NCI-H2196 treated with DMSO at 0.1 percent for 48 hours (cell line): ENCODE results near the gene KNDC1.

Experiments used
- DNase-seq: peaks from one replicate; lab custom pipeline; 2025; ENCODE audit not compliant: unreplicated experiment; lab: John Stamatoyannopoulos, UW

Gene KNDC1

DNA sequence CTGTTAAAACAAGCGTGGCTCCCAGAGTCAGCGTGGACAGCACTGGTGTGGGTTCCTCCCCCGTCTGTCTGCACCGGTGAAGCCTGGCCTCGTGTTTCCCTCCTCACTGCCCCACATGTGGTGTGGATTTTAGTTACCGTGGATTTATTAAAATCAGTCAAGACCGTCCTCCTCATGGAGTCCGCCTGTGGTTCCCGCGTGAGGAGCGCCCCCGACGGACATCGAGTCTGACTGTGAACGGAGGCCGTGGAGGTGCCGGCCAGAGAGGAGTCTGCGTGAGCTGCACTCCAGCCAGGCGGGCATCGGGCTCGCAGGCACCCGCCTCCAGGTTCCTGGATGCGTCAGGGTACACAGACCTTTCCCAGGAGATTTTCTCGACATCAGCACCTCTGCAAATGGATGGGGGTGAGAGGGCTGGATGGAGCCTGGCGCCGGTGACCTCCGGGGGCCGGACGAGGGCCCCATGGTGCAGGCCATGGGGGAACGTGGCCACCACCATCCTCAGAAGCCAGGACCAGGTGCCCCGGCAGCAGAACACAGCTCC, 43.7 kb downstream of the KNDC1 start:
- DNase-seq: no peak

DNA sequence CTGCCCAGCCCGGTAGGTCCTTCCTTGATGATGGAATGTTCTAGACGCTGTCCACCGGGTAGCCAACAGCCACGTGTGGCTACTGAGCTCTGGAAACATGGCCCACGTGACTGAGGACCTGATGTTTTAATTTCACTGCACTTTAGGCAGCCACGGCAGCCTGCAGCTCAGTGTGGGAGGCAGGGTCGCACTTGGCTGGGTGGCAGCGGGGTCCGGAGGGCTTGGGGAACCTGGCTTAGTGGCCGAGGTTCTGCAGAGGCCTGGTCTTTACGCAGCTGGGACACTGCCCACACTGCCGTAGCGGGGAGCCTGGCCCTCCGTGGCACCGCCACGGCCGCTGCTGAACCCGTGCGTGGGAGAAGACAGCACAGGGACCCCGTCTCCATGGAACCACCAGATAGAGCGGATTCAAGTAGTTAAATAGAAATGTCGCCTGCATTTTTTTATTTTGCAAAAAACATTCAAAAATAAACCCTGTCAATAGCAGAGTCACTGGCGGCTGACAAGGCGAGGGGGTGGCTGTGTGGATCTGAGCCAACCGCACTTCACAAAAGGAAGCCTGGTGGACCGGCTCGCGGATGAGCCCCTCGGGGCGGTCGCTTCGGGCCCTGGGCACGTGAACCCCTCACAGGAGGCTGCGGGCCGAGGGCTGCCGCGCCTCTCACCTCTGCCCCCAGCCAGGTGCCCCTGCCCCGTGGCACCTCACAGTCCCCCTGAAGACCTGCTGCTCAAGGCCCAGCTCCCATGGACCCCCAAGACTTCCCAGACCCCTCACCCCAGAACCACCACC, 44.4 kb downstream of the KNDC1 start:
- no peak for DNase-seq

DNA sequence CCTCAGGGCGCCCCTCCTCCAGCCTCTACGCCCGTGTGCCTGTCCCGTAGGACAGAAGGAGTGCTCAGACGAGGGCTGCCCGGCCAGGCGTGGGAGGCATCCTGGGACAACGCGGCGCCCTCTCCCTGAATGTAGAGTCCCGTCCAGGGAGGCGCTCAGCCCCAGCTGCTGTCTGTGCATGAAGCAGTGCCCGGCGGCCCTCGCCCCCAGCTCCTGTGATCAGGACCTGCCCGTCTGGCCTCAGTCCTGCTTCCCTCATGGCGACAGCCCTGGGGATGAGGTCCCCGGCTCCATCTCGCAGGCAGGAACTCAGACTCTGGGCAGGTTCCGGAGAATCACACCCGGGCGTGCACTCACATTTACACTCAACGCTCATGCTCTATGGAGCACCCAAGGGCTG, 45.1 kb downstream of the KNDC1 start:
- no peak for DNase-seq

DNA sequence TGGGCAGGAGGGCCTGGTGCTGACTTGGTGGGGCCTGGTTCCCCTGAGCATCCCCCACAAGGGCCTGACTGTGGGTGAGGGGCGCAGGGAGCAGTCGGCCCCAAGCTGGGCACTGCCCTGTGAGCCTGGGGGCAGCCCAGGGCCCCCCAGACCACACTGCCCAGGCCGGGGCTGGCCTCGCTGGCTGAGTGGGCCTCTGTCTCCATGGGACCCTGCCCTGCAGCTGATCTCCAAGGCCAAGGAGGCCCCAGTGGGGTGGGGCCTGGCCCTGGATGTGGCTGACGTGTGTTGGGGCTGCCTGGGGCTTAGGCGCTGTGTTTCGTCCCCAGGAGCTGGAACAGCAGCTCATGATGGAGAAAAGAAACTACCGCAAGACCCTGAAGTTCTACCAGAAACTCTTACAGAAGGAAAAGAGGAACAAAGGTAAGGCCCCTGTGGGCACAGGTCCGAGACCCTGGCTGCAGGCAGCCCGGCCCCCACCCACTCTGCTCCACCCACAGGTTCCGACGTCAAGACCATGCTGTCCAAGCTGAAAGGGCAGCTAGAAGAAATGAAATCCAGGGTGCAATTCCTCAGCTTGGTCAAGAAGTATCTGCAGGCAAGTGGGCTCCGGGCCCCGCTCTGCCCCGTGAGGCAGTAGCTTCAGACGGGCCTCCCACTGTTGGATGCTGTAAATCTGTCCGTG, 46.5 kb downstream of the KNDC1 start:
- no peak for DNase-seq

DNA sequence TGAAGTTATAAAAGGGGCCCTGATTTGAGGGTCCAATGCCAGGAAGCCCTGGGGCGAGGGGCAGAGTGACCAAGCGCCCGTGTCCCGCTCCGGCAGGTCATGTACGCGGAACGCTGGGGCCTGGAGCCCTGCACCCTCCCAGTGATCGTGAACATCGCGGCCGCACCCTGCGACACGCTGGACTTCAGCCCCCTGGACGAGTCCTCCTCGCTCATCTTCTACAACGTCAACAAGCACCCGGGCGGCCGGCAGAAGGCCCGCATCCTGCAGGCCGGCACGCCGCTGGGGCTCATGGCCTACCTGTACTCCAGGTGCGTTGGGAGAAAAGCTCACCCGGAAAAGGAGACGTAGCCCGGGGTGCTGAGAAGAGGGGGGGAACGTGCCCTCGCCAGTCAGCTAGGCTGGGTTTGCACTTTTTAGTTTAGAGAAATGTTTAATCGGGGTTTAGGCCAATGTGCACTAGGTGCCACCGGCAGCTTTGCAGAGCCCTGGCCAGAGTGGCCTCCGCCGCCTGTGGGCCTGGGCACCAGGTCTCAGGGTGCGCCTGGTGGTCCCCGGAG, 47.1 kb downstream of the KNDC1 start:
- DNase-seq: no peak

DNA sequence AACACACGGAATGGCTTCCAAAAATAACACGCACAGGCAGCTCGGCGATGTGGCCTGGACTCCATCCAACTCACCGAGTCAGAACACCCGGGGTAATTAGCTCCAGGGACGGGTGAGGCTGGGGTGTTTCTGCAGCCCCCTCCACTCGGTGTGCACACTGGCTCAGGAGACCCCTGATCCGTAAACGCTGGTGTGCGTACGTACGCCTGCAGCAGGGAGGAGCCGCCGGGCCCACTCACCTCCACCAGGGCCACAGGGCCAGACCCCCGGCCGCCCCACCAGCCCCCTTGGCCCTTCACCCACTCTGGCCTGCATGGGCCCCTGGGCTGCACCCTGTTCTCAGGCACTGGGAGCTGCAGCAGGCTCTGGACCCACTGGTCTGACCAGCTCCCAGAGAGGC, 47.6 kb downstream of the KNDC1 start:
- DNase-seq: no peak

DNA sequence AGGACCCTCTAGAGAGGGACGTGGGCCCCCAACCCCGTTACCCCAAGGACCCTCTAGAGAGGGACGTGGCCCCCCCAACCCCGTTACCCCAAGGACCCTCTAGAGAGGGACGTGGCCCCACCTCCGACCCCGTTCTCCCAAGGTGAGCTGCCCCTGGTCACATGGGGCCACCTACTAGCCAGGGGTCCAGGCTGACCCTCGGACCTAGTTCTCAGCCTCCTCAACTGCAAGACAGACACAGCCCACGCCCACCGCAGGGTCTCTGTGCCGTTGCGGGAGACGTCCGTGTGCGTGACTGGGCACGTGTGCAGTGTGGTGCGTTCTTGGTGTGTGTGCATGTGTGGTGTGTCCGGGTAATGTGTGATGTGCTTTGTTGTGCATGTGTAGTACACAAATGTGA, 48.4 kb downstream of the KNDC1 start:
- no peak for DNase-seq

DNA sequence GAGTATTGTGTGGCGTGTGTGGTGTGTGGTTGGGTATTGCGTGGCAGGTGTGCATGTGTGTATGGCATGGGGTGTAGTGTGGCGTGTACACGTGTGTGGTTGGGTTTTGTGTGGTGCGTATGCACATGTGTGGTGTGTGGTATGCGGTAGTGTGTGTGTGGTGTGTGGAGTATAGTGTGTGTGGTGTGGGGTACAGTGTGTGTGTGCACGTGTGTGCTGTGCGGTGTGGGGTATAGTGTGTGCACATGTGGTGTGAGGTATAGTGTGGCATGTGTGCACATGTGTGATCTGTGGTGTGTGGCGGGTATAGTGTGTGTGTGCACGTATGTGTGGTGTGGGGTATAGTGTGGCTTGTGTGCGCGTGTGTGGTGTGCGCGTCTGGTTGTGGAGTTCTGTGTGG, 49.1 kb downstream of the KNDC1 start:
- DNase-seq: no peak

DNA sequence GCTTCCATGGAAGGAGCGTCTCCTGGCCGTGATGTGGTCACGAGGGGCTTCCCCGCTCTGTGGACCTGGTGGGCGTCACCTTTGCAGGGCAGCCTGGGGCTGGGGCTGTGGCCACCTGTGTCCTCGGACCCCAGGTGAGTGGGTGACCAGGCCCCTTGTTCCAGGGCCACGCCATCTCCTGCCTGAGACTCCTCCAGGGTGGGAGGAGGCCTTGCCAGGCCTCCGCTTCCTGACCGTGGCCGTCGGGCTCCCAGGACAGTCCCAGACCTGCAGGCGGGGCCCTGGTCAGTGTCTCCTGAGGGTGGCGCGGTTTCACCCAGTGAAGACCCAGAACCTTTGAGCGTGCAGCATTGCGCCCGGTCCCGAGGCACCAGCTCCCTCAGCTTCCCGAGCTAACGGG, 49.6 kb downstream of the KNDC1 start:
- no peak for DNase-seq

DNA sequence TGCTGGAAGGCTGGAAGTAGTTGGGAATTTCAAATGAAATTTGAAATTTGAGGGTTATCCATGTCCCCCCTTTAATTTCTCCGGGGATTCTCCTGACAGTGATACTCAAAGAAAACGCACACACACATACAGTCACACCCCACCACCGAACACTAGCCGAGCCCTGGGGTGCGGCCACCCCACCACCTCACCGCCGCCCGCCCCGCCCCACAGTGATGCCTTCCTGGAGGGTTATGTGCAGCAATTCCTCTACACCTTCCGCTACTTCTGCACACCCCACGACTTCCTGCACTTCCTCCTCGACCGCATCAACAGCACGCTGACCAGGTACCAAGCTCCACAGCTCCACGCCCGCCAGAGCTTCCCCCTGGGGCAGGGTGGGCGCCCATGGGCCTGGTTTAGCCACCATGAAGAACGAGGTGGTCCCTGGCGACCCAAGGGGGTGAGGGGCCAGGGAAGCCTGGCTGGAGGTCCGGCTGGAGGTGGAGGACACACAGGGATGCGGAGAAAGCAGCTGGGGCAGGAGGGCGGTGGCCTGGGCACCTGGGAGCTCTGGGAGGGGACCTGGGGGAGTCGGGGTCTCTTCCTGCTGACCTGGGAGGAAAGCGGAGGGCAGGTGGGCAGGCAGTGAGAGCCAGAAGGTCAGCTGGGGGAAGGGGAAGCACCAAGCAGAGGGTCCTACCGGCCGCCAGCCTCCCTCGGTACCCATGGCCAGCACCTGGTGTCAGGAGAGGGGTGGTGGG, 50.5 kb downstream of the KNDC1 start:
- no peak for DNase-seq

DNA sequence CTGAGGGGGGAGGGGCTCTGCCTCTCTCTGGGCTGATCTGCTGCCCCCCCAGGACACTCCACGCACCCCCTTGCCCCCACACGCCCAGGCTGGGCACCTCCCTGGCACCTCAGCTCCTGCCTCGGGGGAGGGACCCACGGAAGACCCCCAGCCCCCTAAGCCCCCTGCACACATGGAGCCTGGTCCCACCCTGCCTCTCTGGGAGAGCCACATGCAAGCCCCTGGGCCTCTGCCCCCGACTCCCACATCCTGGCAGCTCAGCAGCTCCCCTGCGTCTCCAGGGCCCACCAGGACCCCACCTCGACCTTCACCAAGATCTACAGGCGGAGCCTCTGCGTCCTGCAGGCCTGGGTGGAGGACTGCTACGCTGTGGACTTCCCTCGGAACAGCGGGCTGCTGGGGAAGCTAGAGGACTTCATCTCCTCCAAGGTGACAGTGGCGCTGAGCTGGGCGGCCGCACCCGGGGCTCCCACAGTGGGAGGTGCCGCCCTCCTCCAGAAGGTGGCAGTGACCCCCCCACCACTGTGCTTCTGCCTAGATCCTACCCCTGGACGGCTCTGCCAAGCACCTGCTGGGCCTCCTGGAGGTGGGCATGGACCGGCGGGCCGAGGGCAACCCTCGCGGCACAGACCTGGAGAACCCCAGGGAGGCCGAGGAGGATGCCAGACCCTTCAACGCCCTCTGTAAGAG, 51.3 kb downstream of the KNDC1 start:
- no peak for DNase-seq

DNA sequence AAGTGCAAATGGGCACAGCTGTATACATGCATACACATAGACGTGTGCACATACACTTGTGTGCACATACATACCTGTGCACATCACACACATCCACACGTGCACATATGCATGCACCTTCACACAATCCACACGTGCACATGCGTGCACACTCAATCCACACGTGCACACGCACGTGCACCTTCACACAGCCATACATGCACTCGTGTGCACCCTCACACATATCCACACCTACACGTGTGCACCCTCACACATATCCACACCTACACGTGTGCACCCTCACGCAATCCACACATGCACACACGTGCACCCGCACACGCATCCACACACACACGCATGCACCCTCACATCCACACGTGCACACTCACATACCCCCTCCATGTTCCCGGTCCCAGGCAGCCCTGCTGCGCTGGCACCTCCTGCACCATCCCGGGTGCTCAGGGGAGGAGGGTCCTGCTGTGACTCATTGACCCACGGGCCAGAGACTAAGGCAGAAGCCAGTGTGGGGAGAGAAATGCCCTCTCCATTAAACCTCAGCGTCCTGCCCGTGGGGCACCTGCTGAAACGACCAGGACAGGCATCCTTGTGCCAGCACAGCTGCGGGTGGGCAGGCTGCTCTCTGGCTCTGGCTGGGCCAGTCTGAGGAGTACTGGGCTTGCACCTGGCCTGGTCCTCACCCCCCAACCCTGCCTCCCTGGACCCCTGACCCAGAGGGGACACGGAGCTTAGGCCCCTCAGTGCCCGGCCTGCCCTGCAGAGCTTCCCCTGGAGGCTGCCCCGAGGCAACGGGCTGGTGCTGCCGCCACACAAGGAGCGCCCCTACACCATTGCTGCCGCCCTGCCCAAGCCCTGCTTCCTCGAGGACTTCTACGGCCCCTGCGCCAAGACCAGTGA, 52.2 kb downstream of the KNDC1 start:
- DNase-seq: no peak

DNA sequence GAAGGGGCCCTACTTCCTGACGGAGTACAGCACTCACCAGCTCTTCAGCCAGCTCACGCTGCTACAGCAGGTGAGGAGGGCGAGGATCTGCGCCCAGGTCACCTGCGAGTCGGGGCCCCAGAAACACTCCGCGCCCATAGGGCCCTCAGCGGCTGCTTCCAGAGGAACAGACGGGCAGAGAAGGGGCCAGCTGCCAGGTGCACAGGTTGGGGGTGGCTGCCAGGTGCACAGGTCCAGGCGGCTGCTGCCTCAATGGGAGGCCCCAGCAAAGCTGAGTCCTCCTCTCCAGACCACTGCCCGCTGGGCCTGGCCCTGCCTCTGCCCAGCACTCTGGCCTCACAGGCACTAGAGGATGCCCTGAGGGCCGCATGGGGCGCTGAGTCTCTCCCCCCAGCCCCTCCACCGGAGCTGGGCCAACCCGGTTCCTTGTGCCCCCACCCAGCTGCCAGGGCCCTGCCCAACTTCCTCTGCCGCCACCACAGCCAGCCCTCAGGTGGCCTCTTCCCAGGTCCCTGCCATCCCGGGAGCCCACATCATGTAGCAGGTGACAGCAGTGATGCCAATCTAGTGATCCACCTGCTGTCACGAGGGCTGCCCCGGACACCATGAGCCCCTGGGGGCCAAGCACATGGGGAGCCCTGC, 53.0 kb downstream of the KNDC1 start:
- DNase-seq: no peak

DNA sequence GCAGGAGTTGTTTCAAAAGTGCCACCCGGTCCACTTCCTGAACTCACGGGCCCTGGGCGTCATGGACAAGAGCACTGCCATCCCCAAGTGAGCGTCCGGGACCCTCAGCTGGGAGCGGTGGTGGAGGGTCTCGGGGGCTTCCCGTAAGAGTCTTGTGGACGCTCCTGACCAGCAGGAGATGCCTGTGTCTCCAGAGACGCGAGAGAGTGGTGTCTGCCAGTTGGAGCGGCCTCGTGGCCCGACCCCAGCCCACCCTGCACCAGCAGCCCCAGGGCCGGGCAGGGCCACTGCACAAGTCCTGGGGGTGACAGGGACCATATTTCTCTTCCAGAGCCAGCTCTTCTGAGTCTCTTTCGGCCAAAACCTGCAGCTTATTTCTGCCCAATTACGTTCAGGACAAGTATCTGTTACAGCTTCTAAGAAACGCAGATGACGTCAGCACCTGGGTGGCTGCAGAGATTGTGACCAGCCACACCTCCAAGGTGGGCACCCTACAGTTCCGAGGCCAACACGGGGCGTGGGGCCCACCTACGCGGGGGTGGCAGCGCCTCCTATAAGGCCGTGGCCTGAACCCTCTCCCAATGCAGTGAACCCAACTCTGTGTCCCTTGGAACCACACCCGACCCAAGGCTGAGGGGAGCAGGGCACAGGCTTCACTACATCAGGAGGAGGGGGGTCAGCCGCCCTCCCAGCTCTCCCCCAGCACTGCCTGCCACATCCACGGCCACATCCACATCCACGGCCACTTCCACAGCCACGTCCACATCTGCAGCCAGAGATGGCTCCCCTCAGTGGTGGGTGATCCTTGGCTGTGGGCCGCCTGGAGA, 53.8 kb downstream of the KNDC1 start:
- DNase-seq: no peak

DNA sequence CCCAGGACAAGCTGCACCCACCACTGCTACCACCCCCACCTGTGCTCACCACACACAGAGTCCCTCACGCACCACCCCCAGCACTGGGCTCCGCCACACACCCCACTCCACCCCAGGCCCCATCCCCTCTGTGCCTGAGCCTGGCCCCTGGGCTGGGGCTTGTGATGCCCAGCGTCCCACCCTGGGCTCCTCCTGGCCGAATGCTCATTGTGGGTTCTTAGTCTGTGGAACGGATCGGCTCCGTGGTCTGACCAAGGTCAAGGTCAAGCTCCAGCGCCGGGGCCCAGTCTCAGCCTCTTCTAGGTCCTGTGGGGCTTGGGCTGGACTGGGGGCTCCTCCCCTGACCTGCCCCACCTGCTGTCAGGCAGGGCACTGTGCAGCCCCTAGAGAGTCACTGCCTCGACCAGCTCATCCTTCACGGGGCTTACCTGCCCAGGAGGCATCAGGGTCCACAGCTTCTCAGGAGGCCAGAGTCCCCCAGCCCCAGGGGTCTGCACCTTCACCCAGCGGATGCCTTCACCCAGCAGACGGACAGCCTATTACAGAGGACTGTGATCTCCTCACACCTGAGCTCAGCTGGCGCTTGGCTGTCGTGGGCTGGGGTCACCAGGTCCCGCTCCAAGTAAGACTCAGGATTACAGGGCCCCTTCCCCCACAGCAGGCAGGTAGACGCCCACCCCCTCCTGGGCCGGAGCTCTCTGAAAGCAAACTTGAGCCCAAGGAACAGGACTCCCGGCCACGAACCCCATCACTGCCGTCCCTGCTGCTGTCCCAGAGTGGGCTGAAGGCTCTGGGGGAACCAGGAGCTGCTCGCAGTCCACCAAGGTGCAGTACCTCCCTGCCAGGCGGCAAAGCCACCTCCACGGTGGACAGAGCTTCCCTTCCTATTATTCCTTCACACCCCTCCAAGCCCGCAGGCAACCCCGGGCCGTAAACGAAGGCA, 54.7 kb downstream of the KNDC1 start:
- DNase-seq: no peak

DNA sequence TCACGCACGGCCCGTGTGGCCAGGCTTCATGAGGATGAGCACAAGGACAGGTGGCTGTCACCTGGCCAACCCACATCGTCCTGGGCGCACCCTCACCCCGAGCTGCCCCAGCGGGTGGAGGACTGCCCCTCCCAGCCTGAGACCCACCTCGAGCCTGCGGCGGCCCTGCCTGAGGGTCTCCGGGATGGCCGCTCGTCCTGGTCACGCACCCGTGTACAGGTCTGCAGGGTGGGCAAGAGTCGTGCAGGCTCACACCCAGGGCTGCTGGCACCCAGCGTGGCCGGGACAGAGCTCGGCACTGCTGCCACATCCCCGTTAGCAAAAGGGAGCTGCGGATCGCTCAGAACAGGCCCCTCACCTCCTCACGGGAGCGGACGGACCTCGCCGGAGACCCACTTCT, 55.6 kb downstream of the KNDC1 start:
- DNase-seq: no peak

DNA sequence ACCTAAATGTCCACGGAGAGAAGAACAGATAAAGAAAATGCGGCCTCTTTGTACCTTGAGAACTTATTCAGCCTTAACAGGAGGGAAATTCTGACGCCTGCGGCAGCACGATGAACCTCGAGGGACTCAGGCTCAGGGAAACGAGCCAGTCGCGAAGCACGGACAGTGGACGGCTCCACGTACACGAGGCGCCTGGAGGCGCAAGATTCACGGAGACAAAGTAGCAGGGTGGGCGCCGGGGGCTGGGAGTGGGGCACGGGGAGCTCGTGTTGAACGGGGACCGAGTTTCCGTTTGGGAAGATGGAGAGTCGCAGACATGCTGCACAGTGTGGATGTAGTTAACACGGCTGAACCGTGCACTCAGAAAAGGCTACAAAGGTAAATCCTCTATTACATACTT, 56.8 kb downstream of the KNDC1 start:
- DNase-seq: no peak
